ENCODE data around the gene FERMT3.

Gene FERMT3

DNA sequence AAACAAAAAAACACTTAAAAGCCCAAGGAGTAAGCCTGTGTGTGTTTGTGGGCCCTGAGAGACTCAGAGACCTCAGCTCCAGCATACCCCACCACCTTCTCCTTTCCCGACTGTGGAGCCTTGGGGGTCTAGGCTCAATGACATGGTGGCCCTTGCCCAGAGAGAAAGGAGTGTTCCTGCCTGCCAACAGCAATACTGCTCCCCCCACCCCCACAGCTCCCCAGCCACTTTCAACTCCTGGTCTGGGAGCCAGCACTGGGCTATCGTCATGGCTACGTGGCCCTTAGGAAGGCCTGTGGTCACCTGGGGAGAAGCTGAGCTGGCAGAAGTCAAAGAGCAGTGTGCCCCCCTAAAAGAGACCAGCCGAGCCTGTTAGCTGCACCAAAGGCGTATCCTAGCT is 37.6 kb downstream of the FERMT3 start:
- no peak overlapping the region; the same call in 1 of the 2 replicates for H3K9ac ChIP-seq (ENCODE audit: low read depth, low read length)
- peak overlapping the region; percentile 93; the same call in 1 of the 2 replicates for H3K4me2 ChIP-seq (ENCODE audit: insufficient read depth, low read length)
- TF ChIP-seq EZH2 (IDR thresholded peaks at IDR 0.05; ENCODE audit: borderline replicate concordance, low read depth, low read length, severe bottlenecking), result no peak
- no peak for TF ChIP-seq CTCF (IDR thresholded peaks at IDR 0.05; ENCODE audit: borderline replicate concordance, extremely low read depth, low read length, poor library complexity, severe bottlenecking)
- H3K4me3 ChIP-seq (ENCODE audit: low read depth in 1 of 2, low read length in 2 of 2), result no peak overlapping the region
- peaks cover 31% of the 10 kb centered on the region for H4K20me1 ChIP-seq (ENCODE audit: insufficient read depth, low read length)
- peaks cover 61% of the 10 kb centered on the region for H3K4me1 ChIP-seq (ENCODE audit: insufficient read depth, low read length)
- H3K9me3 ChIP-seq (ENCODE audit: insufficient read depth, low read length, severe bottlenecking), result no peaks in the 10 kb centered on the region
- H3K27ac ChIP-seq (ENCODE audit: low read length), result peak overlapping the region; percentile 52; the same call in 1 of the 2 replicates
- peaks cover 46% of the 10 kb centered on the region for H3K79me2 ChIP-seq (ENCODE audit: insufficient read depth, low read length)
- H3K36me3 ChIP-seq (ENCODE audit: insufficient read depth, low read length), result peaks cover 37% of the 10 kb centered on the region
- no peaks in the 10 kb centered on the region for H3K27me3 ChIP-seq (ENCODE audit: insufficient read depth, low read length, poor library complexity)
- H2AFZ ChIP-seq (ENCODE audit: low read depth, low read length), result no peak overlapping the region
- DNase-seq (no peak), ATAC-seq (ENCODE audit: insufficient read depth, low read depth) (no peak)

DNA sequence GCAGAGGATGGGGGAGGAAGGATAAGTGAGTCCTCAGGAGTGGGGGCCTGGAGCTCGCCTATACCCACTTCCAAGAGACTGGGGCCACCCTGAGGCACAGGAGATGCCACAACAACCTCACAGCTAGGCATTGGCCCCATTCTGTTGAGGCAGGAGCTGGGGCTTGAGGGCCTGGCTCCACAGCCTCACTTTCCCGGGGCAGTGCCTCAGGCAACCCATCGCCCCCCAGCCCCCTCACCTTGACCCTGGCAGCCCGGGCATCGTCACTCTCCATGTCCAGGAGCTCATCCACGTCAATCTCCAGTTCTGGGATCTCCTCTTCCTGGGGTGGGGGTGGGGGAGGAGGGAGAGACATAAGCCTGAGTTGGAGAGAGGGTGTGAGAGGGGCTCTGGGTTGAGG is 38.4 kb downstream of the FERMT3 start:
- Histone ChIP-seq H3K4me1 (ENCODE audit: insufficient read depth, low read length) (peaks cover 54% of the 10 kb centered on the region), H3K27me3 (ENCODE audit: insufficient read depth, low read length, poor library complexity) (no peaks in the 10 kb centered on the region), H3K9ac (ENCODE audit: low read depth, low read length) (peak overlapping the region; percentile 83), H3K4me2 (ENCODE audit: insufficient read depth, low read length) (peak overlapping the region; percentile 93), H4K20me1 (ENCODE audit: insufficient read depth, low read length) (peaks cover 31% of the 10 kb centered on the region), H3K9me3 (ENCODE audit: insufficient read depth, low read length, severe bottlenecking) (no peaks in the 10 kb centered on the region), H3K36me3 (ENCODE audit: insufficient read depth, low read length) (peaks cover 31% of the 10 kb centered on the region), H3K4me3 (ENCODE audit: low read depth in 1 of 2, low read length in 2 of 2) (peak overlapping the region; percentile 82 to 90; a peak in 3 of 4 replicates), H2AFZ (ENCODE audit: low read depth, low read length) (no peak overlapping the region), H3K79me2 (ENCODE audit: insufficient read depth, low read length) (peaks cover 46% of the 10 kb centered on the region), H3K27ac (ENCODE audit: low read length) (peak overlapping the region; percentile 91)
- ATAC-seq (ENCODE audit: insufficient read depth, low read depth), result no peak
- TF ChIP-seq CTCF (IDR thresholded peaks at IDR 0.05; ENCODE audit: borderline replicate concordance, extremely low read depth, low read length, poor library complexity, severe bottlenecking) (no peak), EZH2 (IDR thresholded peaks at IDR 0.05; ENCODE audit: borderline replicate concordance, low read depth, low read length, severe bottlenecking) (no peak)
- DNase-seq, result peak; percentile 44

- Histone ChIP-seq H3K9ac (ENCODE audit: low read depth, low read length) (peak overlapping the region; percentile 83), H3K27me3 (ENCODE audit: insufficient read depth, low read length, poor library complexity) (no peaks in the 10 kb centered on the region), H4K20me1 (ENCODE audit: insufficient read depth, low read length) (peaks cover 31% of the 10 kb centered on the region), H3K36me3 (ENCODE audit: insufficient read depth, low read length) (peaks cover 30% of the 10 kb centered on the region), H3K27ac (ENCODE audit: low read length) (peak overlapping the region; percentile 91), H3K4me3 (ENCODE audit: low read depth in 1 of 2, low read length in 2 of 2) (peak overlapping the region; percentile 82 to 90; a peak in 3 of 4 replicates), H3K9me3 (ENCODE audit: insufficient read depth, low read length, severe bottlenecking) (no peaks in the 10 kb centered on the region), H2AFZ (ENCODE audit: low read depth, low read length) (peak overlapping the region; percentile 71; the same call in 1 of the 2 replicates), H3K79me2 (ENCODE audit: insufficient read depth, low read length) (peaks cover 46% of the 10 kb centered on the region), H3K4me2 (ENCODE audit: insufficient read depth, low read length) (peak overlapping the region; percentile 93), H3K4me1 (ENCODE audit: insufficient read depth, low read length) (peaks cover 52% of the 10 kb centered on the region)
- DNase-seq, result peak; percentile 78
- peak; percentile 11 for ATAC-seq (ENCODE audit: insufficient read depth, low read depth)
- TF ChIP-seq EZH2 (IDR thresholded peaks at IDR 0.05; ENCODE audit: borderline replicate concordance, low read depth, low read length, severe bottlenecking) (no peak), CTCF (IDR thresholded peaks at IDR 0.05; ENCODE audit: borderline replicate concordance, extremely low read depth, low read length, poor library complexity, severe bottlenecking) (no peak)
Observed at GRCh38 chr11:64245401-64245796, 38.9 kb downstream of the FERMT3 start.
